Activated CD4-positive, alpha-beta T cell treated with anti-CD3 and anti-CD28 coated beads, Interleukin-2, amount 10 ng/mL, durations not matched to agents 24 days and 14 days (primary cell): ENCODE measurements around the gene KLHL30. TPM values are rescaled to one million over a fixed set of nuclear protein-coding genes. Genes with fewer than 3 reads are reported as not detected.
A peak's percentile ranks its signal among the peaks of the same experiment; 100 is the strongest.

Source experiments
- DNase-seq: peaks from one replicate; pipeline ENCODE4 v3.0.0; 2022
- H3K27ac Mint-ChIP-seq: one replicate; pipeline ENCODE4 v1.8.0; 2022; ENCODE audit warnings: mild to moderate bottlenecking, mixed read lengths
- H3K27me3 Mint-ChIP-seq: one replicate; pipeline ENCODE4 v1.8.0; 2022; ENCODE audit warnings: mixed read lengths
- H3K36me3 Mint-ChIP-seq: one replicate; pipeline ENCODE4 v1.8.0; 2022; ENCODE audit warnings: low read depth, mild to moderate bottlenecking, mixed read lengths
- H3K4me1 Mint-ChIP-seq: one replicate; pipeline ENCODE4 v1.8.0; 2021; ENCODE audit warnings: mixed read lengths
- H3K4me3 Mint-ChIP-seq: one replicate; pipeline ENCODE4 v1.8.0; 2022; ENCODE audit warnings: mild to moderate bottlenecking, moderate library complexity, mixed read lengths
- H3K9me3 Mint-ChIP-seq: one replicate; pipeline ENCODE4 v1.8.0; 2021; ENCODE audit warnings: mixed read lengths
- intact Hi-C: fragments of 100-400 bp; cut with micrococcal nuclease; formaldehyde crosslinking; loops from one replicate; pipeline ENCODE4 v1.15.1; 2023
- total RNA-seq: library from RNA; stranded (reverse); gene quantifications from 2 replicates; pipeline ENCODE4 v1.2.3, GENCODE V29; 2022

The KLHL30 gene
- total RNA-seq, 1 donor from 2014 or later, result not detected

- intact Hi-C loops, result no loop called here
- H3K27ac Mint-ChIP-seq, result no peak overlapping the region
- DNase-seq, result no peak
- no peaks in the 10 kb centered on the region for H3K9me3 Mint-ChIP-seq
- no peaks in the 10 kb centered on the region for H3K27me3 Mint-ChIP-seq
- H3K36me3 Mint-ChIP-seq, result no peaks in the 10 kb centered on the region
- H3K4me1 Mint-ChIP-seq, result no peaks in the 10 kb centered on the region
- H3K4me3 Mint-ChIP-seq, result no peak overlapping the region
Measured at GRCh38 chr2:238150686-238151085, 12.2 kb downstream of the KLHL30 start.

GRCh38 chr2:238151205-238151604 lies 12.7 kb downstream of the KLHL30 start:
- Mint-ChIP-seq H3K4me3 (no peak overlapping the region), H3K27ac (no peak overlapping the region), H3K27me3 (no peaks in the 10 kb centered on the region), H3K9me3 (no peaks in the 10 kb centered on the region), H3K36me3 (no peaks in the 10 kb centered on the region), H3K4me1 (no peaks in the 10 kb centered on the region)
- DNase-seq, result no peak
- intact Hi-C loops, result no loop called here

GRCh38 chr2:238151628-238152235 lies 13.3 kb downstream of the KLHL30 start:
- H3K4me1 Mint-ChIP-seq, result no peaks in the 10 kb centered on the region
- intact Hi-C loops, result no loop called here
- no peaks in the 10 kb centered on the region for H3K27me3 Mint-ChIP-seq
- H3K9me3 Mint-ChIP-seq, result no peaks in the 10 kb centered on the region
- H3K27ac Mint-ChIP-seq, result no peak overlapping the region
- H3K4me3 Mint-ChIP-seq, result no peak overlapping the region
- no peak for DNase-seq
- no peaks in the 10 kb centered on the region for H3K36me3 Mint-ChIP-seq

- no peaks in the 10 kb centered on the region for H3K9me3 Mint-ChIP-seq
- H3K27ac Mint-ChIP-seq, result no peak overlapping the region
- no peaks in the 10 kb centered on the region for H3K4me1 Mint-ChIP-seq
- H3K36me3 Mint-ChIP-seq, result no peaks in the 10 kb centered on the region
- no peaks in the 10 kb centered on the region for H3K27me3 Mint-ChIP-seq
- intact Hi-C loops, result no loop called here
- DNase-seq, result no peak
- H3K4me3 Mint-ChIP-seq, result no peak overlapping the region
Measured at GRCh38 chr2:238152771-238153688, 14.6 kb downstream of the KLHL30 start.

GRCh38 chr2:238154570-238154969 lies 16.1 kb downstream of the KLHL30 start:
- Mint-ChIP-seq H3K36me3 (no peaks in the 10 kb centered on the region), H3K4me1 (peaks cover 4% of the 10 kb centered on the region), H3K27ac (no peak overlapping the region), H3K27me3 (peaks cover 4% of the 10 kb centered on the region), H3K4me3 (no peak overlapping the region), H3K9me3 (no peaks in the 10 kb centered on the region)
- intact Hi-C loops, result no loop called here
- DNase-seq, result no peak

- no peaks in the 10 kb centered on the region for H3K36me3 Mint-ChIP-seq
- H3K27ac Mint-ChIP-seq, result no peak overlapping the region
- intact Hi-C loops, result no loop called here
- H3K27me3 Mint-ChIP-seq, result peaks cover 8% of the 10 kb centered on the region
- no peaks in the 10 kb centered on the region for H3K9me3 Mint-ChIP-seq
- H3K4me1 Mint-ChIP-seq, result peaks cover 4% of the 10 kb centered on the region
- no peak for DNase-seq
- no peak overlapping the region for H3K4me3 Mint-ChIP-seq
Measured at GRCh38 chr2:238155051-238155760, 16.7 kb downstream of the KLHL30 start.

GRCh38 chr2:238155761-238156694 lies 17.6 kb downstream of the KLHL30 start:
- H3K4me1 Mint-ChIP-seq, result peaks cover 4% of the 10 kb centered on the region
- H3K27ac Mint-ChIP-seq, result no peak overlapping the region
- H3K36me3 Mint-ChIP-seq, result no peaks in the 10 kb centered on the region
- intact Hi-C loops, result no loop called here
- no peak overlapping the region for H3K4me3 Mint-ChIP-seq
- no peak for DNase-seq
- peaks cover 13% of the 10 kb centered on the region for H3K27me3 Mint-ChIP-seq
- no peaks in the 10 kb centered on the region for H3K9me3 Mint-ChIP-seq

GRCh38 chr2:238157506-238158017 lies 19.1 kb downstream of the KLHL30 start:
- no peak overlapping the region for H3K27ac Mint-ChIP-seq
- peaks cover 4% of the 10 kb centered on the region for H3K4me1 Mint-ChIP-seq
- intact Hi-C loops, result no loop called here
- no peaks in the 10 kb centered on the region for H3K9me3 Mint-ChIP-seq
- peaks cover 25% of the 10 kb centered on the region for H3K27me3 Mint-ChIP-seq
- H3K4me3 Mint-ChIP-seq, result no peak overlapping the region
- DNase-seq, result no peak
- no peaks in the 10 kb centered on the region for H3K36me3 Mint-ChIP-seq

- peaks cover 4% of the 10 kb centered on the region for H3K4me1 Mint-ChIP-seq
- intact Hi-C loops, result no loop called here
- no peaks in the 10 kb centered on the region for H3K9me3 Mint-ChIP-seq
- H3K27me3 Mint-ChIP-seq, result peaks cover 27% of the 10 kb centered on the region
- DNase-seq, result no peak
- peak overlapping the region; percentile 30 for H3K4me3 Mint-ChIP-seq
- no peak overlapping the region for H3K27ac Mint-ChIP-seq
- no peaks in the 10 kb centered on the region for H3K36me3 Mint-ChIP-seq
Measured at GRCh38 chr2:238158018-238158508, 19.6 kb downstream of the KLHL30 start.

- Mint-ChIP-seq H3K27ac (peak within 1 kb of the TSS; percentile 58), H3K27me3 (peaks cover 27% of the 10 kb centered on the region), H3K36me3 (no peaks in the 10 kb centered on the region), H3K9me3 (no peaks in the 10 kb centered on the region), H3K4me1 (peaks cover 4% of the 10 kb centered on the region), H3K4me3 (peak within 1 kb of the TSS; percentile 77)
- intact Hi-C loops, result no loop called here
- peak; percentile 88 for DNase-seq
Measured at GRCh38 chr2:238158509-238159070, 20.1 kb downstream of the KLHL30 start, which contains the start of gene ERFE. Gene ERFE (plus strand): TSS chr2:238158970. CDS start chr2:238159008, 38 bp downstream.

- H3K9me3 Mint-ChIP-seq, result no peaks in the 10 kb centered on the region
- intact Hi-C loops, result no loop called here
Measured at GRCh38 chr2:238159071-238159539, 20.6 kb downstream of the KLHL30 start.

GRCh38 chr2:238159661-238160205 lies 21.3 kb downstream of the KLHL30 start:
- Mint-ChIP-seq H3K4me3 (peak overlapping the region; percentile 77), H3K36me3 (no peaks in the 10 kb centered on the region), H3K27ac (no peak overlapping the region), H3K9me3 (no peaks in the 10 kb centered on the region), H3K27me3 (peaks cover 31% of the 10 kb centered on the region), H3K4me1 (peaks cover 4% of the 10 kb centered on the region)
- intact Hi-C loops, result loop anchor here (5.0 kb wide), 1 partner anchor 103 kb away; no protein-coding TSS in a partner anchor
- no peak for DNase-seq

More at GRCh38 chr2:238159071-238159539, 20.6 kb downstream of the KLHL30 start:
- peak; percentile 69 for DNase-seq
- peak overlapping the region; percentile 77 for H3K4me3 Mint-ChIP-seq
- peaks cover 27% of the 10 kb centered on the region for H3K27me3 Mint-ChIP-seq
- peaks cover 4% of the 10 kb centered on the region for H3K4me1 Mint-ChIP-seq
- H3K27ac Mint-ChIP-seq, result peak overlapping the region; percentile 58
- H3K36me3 Mint-ChIP-seq, result no peaks in the 10 kb centered on the region
